HEK293 (cell line): ENCODE results near the gene IGF1R.

Source experiments
- EGR2 ChIP-seq: fragments of 450-650 bp; formaldehyde crosslinking; IDR thresholded peaks from 2 replicates; pipeline ENCODE4 v1.5.1; 2016; ENCODE audit warnings: low read depth, missing biosample characterization, missing genetic modification characterization
- GLIS1 ChIP-seq: fragments of 450-650 bp; formaldehyde crosslinking; IDR thresholded peaks from 2 replicates; pipeline ENCODE4 v1.5.1; 2016; ENCODE audit warnings: missing biosample characterization, missing genetic modification characterization
- KLF10 ChIP-seq: fragments of 450-650 bp; IDR thresholded peaks from 2 replicates; pipeline ENCODE4 v1.5.1; 2018; ENCODE audit warnings: missing biosample characterization, mild to moderate bottlenecking, missing genetic modification characterization
- SALL2 ChIP-seq: fragments of 450-650 bp; formaldehyde crosslinking; IDR thresholded peaks from 2 replicates; pipeline ENCODE4 v1.5.0; 2017; ENCODE audit warnings: missing biosample characterization, mild to moderate bottlenecking, missing genetic modification characterization, borderline replicate concordance
- SCRT1 ChIP-seq: fragments of 450-650 bp; formaldehyde crosslinking; IDR thresholded peaks from 2 replicates; pipeline ENCODE4 v1.5.1; 2016; ENCODE audit warnings: missing biosample characterization, missing genetic modification characterization, borderline replicate concordance
- TRIM28 ChIP-seq: IDR thresholded peaks from 2 replicates; pipeline ENCODE4 v1.6.1; 2011; ENCODE audit warnings: low read length, control low read depth, borderline replicate concordance
- ZBTB17 ChIP-seq: fragments of 450-650 bp; formaldehyde crosslinking; IDR thresholded peaks from 2 replicates; pipeline ENCODE4 v1.5.1; 2016; ENCODE audit warnings: missing biosample characterization, missing genetic modification characterization
- ZBTB20 ChIP-seq: fragments of 450-650 bp; formaldehyde crosslinking; IDR thresholded peaks from 2 replicates; pipeline ENCODE4 v1.5.1; 2016; ENCODE audit warnings: missing biosample characterization, missing genetic modification characterization
- ZEB2 ChIP-seq: fragments of 450-650 bp; formaldehyde crosslinking; IDR thresholded peaks from 2 replicates; pipeline ENCODE4 v1.5.1; 2016; ENCODE audit warnings: missing biosample characterization, missing genetic modification characterization
- ZFP37 ChIP-seq: fragments of 450-650 bp; formaldehyde crosslinking; IDR thresholded peaks from 2 replicates; pipeline ENCODE4 v1.5.1; 2016; ENCODE audit warnings: missing biosample characterization, missing genetic modification characterization
- ZIC2 ChIP-seq: fragments of 450-650 bp; formaldehyde crosslinking; IDR thresholded peaks from 2 replicates; pipeline ENCODE4 v1.5.1; 2016; ENCODE audit warnings: missing biosample characterization, missing genetic modification characterization
- ZNF114 ChIP-seq: fragments of 450-650 bp; formaldehyde crosslinking; IDR thresholded peaks from 2 replicates; pipeline ENCODE4 v1.5.0; 2017; ENCODE audit warnings: missing biosample characterization, missing genetic modification characterization
- ZNF121 ChIP-seq: fragments of 450-650 bp; formaldehyde crosslinking; IDR thresholded peaks from 2 replicates; pipeline ENCODE4 v1.5.1; 2016; ENCODE audit warnings: missing biosample characterization, missing genetic modification characterization
- ZNF157 ChIP-seq: fragments of 450-650 bp; formaldehyde crosslinking; IDR thresholded peaks from 2 replicates; pipeline ENCODE4 v1.5.1; 2016; ENCODE audit warnings: missing biosample characterization, missing genetic modification characterization
- ZNF211 ChIP-seq: fragments of 450-650 bp; formaldehyde crosslinking; IDR thresholded peaks from 2 replicates; pipeline ENCODE4 v1.5.1; 2016; ENCODE audit warnings: low read depth, missing biosample characterization, missing genetic modification characterization
- ZNF24 ChIP-seq: fragments of 450-650 bp; formaldehyde crosslinking; IDR thresholded peaks from 2 replicates; pipeline ENCODE4 v1.5.1; 2016; ENCODE audit warnings: missing biosample characterization, missing genetic modification characterization
- ZNF324 ChIP-seq: fragments of 450-650 bp; formaldehyde crosslinking; IDR thresholded peaks from 2 replicates; pipeline ENCODE4 v1.5.1; 2016; ENCODE audit warnings: missing biosample characterization, missing genetic modification characterization
- ZNF341 ChIP-seq: fragments of 450-650 bp; formaldehyde crosslinking; IDR thresholded peaks from 2 replicates; pipeline ENCODE4; 2016; ENCODE audit warnings: low read depth, missing biosample characterization, missing genetic modification characterization
- ZNF366 ChIP-seq: fragments of 450-650 bp; formaldehyde crosslinking; conservative IDR thresholded peaks from 2 replicates; pipeline ENCODE4 v1.5.1; 2016; ENCODE audit warnings: missing biosample characterization, missing genetic modification characterization
- ZNF549 ChIP-seq: fragments of 450-650 bp; IDR thresholded peaks from 2 replicates; pipeline ENCODE4 v1.5.1; 2018; ENCODE audit warnings: missing biosample characterization, missing genetic modification characterization, mild to moderate bottlenecking, inconsistent platforms, moderate library complexity
- ZNF560 ChIP-seq: fragments of 450-650 bp; formaldehyde crosslinking; IDR thresholded peaks from 2 replicates; pipeline ENCODE4 v1.5.1; 2017; ENCODE audit warnings: missing biosample characterization, missing genetic modification characterization, borderline replicate concordance
- ZNF610 ChIP-seq: fragments of 450-650 bp; formaldehyde crosslinking; IDR thresholded peaks from 2 replicates; pipeline ENCODE4 v1.5.1; 2016; ENCODE audit warnings: missing biosample characterization, missing genetic modification characterization, borderline replicate concordance
- ZNF664 ChIP-seq: fragments of 450-650 bp; formaldehyde crosslinking; IDR thresholded peaks from 2 replicates; pipeline ENCODE4 v1.5.1; 2016; ENCODE audit warnings: missing biosample characterization, missing genetic modification characterization
- ZNF707 ChIP-seq: fragments of 450-650 bp; formaldehyde crosslinking; IDR thresholded peaks from 2 replicates; pipeline ENCODE4 v1.5.1; 2016; ENCODE audit warnings: missing biosample characterization, missing genetic modification characterization
- ZNF747 ChIP-seq: fragments of 450-650 bp; formaldehyde crosslinking; IDR thresholded peaks from 2 replicates; pipeline ENCODE4 v1.5.1; 2016; ENCODE audit warnings: missing biosample characterization, missing genetic modification characterization
- ZNF785 ChIP-seq: fragments of 450-650 bp; formaldehyde crosslinking; IDR thresholded peaks from 2 replicates; pipeline ENCODE4 v1.5.1; 2016; ENCODE audit warnings: missing biosample characterization, missing genetic modification characterization
- ZSCAN23 ChIP-seq: fragments of 450-650 bp; formaldehyde crosslinking; IDR thresholded peaks from 2 replicates; pipeline ENCODE4 v1.5.1; 2016; ENCODE audit warnings: missing biosample characterization, missing genetic modification characterization
- TF ChIP-seq, protein P1 (sequence below): fragments of 450-650 bp; IDR thresholded peaks from 2 replicates; pipeline ENCODE4 v1.5.1; 2018; ENCODE audit warnings: missing biosample characterization, mild to moderate bottlenecking, missing genetic modification characterization
- TF ChIP-seq, protein P2 (sequence below): fragments of 450-650 bp; formaldehyde crosslinking; IDR thresholded peaks from 2 replicates; pipeline ENCODE4 v1.5.1; 2016; ENCODE audit warnings: missing biosample characterization, missing genetic modification characterization
- TF ChIP-seq, protein P3 (sequence below): fragments of 450-650 bp; formaldehyde crosslinking; IDR thresholded peaks from 2 replicates; pipeline ENCODE4 v1.5.0; 2017; ENCODE audit warnings: missing biosample characterization, missing genetic modification characterization, borderline replicate concordance
- TF ChIP-seq, protein P4 (sequence below): fragments of 450-650 bp; formaldehyde crosslinking; IDR thresholded peaks from 2 replicates; pipeline ENCODE4 v1.5.1; 2016; ENCODE audit warnings: missing biosample characterization, missing genetic modification characterization
- TF ChIP-seq, protein P5 (sequence below): fragments of 450-650 bp; formaldehyde crosslinking; IDR thresholded peaks from 2 replicates; pipeline ENCODE4 v1.5.1; 2016; ENCODE audit warnings: missing biosample characterization, missing genetic modification characterization

The IGF1R gene

DNA sequence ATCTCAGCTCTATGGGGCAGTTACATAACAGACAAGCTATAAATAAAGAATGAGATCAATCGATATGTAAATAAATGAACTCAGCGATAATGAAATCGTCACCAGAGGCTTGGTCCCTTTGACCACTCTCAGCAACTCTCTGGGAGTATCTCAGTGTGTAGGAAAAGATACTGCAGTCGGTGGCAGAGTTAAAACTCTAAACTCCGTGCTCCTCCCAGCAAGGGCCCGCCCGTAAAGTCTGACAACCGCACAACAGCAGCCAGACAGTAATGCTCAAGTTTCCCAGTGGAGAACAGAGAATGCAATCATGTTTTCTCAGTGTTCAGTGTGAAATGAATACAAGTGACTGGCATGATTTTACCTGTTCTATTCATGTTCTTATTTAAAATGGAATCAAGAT, 28.3 kb upstream of the IGF1R start (continued):
- TF ChIP-seq SALL2 (tag by site-specific recombination) (no peak), ZNF157 (tag by site-specific recombination) (no peak), ZNF707 (tag by site-specific recombination) (no peak), ZIC2 (tag by site-specific recombination) (peak; percentile 25; the same call in 1 of the 2 replicates), ZNF560 (tag by site-specific recombination) (no peak), ZNF747 (tag by site-specific recombination) (no peak), ZBTB20 (tag by site-specific recombination) (no peak), ZNF211 (tag by site-specific recombination) (no peak), EGR2 (tag by site-specific recombination) (no peak), ZNF366 (tag by site-specific recombination) (no peak), ZEB2 (tag by site-specific recombination) (no peak), ZNF664 (no peak), ZNF324 (tag by site-specific recombination) (no peak), ZNF24 (no peak), ZNF549 (tag by site-specific recombination) (no peak), SCRT1 (tag by site-specific recombination) (no peak), ZNF121 (tag by site-specific recombination) (no peak), GLIS1 (tag by site-specific recombination) (no peak), ZBTB17 (tag by site-specific recombination) (peak; percentile 91), ZSCAN23 (tag by site-specific recombination) (no peak), TRIM28 (peak; percentile 88; the same call in 1 of the 2 replicates), ZNF610 (no peak), KLF10 (peak; percentile 50), ZNF341 (no peak), ZNF114 (no peak), ZNF785 (no peak), ZFP37 (no peak)
- TF ChIP-seq, protein P1, sequence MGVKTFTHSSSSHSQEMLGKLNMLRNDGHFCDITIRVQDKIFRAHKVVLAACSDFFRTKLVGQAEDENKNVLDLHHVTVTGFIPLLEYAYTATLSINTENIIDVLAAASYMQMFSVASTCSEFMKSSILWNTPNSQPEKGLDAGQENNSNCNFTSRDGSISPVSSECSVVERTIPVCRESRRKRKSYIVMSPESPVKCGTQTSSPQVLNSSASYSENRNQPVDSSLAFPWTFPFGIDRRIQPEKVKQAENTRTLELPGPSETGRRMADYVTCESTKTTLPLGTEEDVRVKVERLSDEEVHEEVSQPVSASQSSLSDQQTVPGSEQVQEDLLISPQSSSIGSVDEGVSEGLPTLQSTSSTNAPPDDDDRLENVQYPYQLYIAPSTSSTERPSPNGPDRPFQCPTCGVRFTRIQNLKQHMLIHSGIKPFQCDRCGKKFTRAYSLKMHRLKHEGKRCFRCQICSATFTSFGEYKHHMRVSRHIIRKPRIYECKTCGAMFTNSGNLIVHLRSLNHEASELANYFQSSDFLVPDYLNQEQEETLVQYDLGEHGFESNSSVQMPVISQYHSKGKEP = 0 out of 2 replicates have a peak, but pooled peaks have one; percentile 5
- TF ChIP-seq, protein P2, sequence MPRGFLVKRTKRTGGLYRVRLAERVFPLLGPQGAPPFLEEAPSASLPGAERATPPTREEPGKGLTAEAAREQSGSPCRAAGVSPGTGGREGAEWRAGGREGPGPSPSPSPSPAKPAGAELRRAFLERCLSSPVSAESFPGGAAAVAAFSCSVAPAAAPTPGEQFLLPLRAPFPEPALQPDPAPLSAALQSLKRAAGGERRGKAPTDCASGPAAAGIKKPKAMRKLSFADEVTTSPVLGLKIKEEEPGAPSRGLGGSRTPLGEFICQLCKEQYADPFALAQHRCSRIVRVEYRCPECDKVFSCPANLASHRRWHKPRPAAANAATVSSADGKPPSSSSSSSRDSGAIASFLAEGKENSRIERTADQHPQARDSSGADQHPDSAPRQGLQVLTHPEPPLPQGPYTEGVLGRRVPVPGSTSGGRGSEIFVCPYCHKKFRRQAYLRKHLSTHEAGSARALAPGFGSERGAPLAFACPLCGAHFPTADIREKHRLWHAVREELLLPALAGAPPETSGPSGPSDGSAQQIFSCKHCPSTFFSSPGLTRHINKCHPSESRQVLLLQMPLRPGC (tag by site-specific recombination) = no peak
- TF ChIP-seq, protein P3, sequence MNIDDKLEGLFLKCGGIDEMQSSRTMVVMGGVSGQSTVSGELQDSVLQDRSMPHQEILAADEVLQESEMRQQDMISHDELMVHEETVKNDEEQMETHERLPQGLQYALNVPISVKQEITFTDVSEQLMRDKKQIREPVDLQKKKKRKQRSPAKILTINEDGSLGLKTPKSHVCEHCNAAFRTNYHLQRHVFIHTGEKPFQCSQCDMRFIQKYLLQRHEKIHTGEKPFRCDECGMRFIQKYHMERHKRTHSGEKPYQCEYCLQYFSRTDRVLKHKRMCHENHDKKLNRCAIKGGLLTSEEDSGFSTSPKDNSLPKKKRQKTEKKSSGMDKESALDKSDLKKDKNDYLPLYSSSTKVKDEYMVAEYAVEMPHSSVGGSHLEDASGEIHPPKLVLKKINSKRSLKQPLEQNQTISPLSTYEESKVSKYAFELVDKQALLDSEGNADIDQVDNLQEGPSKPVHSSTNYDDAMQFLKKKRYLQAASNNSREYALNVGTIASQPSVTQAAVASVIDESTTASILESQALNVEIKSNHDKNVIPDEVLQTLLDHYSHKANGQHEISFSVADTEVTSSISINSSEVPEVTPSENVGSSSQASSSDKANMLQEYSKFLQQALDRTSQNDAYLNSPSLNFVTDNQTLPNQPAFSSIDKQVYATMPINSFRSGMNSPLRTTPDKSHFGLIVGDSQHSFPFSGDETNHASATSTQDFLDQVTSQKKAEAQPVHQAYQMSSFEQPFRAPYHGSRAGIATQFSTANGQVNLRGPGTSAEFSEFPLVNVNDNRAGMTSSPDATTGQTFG (tag by site-specific recombination) = no peak
- TF ChIP-seq, protein P4, sequence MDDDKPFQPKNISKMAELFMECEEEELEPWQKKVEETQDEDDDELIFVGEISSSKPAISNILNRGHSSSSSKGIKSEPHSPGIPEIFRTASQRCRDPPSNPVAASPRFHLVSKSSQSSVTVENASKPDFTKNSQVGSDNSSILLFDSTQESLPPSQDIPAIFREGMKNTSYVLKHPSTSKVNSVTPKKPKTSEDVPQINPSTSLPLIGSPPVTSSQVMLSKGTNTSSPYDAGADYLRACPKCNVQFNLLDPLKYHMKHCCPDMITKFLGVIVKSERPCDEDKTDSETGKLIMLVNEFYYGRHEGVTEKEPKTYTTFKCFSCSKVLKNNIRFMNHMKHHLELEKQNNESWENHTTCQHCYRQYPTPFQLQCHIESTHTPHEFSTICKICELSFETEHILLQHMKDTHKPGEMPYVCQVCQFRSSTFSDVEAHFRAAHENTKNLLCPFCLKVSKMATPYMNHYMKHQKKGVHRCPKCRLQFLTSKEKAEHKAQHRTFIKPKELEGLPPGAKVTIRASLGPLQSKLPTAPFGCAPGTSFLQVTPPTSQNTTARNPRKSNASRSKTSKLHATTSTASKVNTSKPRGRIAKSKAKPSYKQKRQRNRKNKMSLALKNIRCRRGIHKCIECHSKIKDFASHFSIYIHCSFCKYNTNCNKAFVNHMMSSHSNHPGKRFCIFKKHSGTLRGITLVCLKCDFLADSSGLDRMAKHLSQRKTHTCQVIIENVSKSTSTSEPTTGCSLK (tag by site-specific recombination) = no peak
- TF ChIP-seq, protein P5, sequence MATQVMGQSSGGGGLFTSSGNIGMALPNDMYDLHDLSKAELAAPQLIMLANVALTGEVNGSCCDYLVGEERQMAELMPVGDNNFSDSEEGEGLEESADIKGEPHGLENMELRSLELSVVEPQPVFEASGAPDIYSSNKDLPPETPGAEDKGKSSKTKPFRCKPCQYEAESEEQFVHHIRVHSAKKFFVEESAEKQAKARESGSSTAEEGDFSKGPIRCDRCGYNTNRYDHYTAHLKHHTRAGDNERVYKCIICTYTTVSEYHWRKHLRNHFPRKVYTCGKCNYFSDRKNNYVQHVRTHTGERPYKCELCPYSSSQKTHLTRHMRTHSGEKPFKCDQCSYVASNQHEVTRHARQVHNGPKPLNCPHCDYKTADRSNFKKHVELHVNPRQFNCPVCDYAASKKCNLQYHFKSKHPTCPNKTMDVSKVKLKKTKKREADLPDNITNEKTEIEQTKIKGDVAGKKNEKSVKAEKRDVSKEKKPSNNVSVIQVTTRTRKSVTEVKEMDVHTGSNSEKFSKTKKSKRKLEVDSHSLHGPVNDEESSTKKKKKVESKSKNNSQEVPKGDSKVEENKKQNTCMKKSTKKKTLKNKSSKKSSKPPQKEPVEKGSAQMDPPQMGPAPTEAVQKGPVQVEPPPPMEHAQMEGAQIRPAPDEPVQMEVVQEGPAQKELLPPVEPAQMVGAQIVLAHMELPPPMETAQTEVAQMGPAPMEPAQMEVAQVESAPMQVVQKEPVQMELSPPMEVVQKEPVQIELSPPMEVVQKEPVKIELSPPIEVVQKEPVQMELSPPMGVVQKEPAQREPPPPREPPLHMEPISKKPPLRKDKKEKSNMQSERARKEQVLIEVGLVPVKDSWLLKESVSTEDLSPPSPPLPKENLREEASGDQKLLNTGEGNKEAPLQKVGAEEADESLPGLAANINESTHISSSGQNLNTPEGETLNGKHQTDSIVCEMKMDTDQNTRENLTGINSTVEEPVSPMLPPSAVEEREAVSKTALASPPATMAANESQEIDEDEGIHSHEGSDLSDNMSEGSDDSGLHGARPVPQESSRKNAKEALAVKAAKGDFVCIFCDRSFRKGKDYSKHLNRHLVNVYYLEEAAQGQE (tag by site-specific recombination) = no peak
